ENCODE data around the gene ASXL2.

DNA sequence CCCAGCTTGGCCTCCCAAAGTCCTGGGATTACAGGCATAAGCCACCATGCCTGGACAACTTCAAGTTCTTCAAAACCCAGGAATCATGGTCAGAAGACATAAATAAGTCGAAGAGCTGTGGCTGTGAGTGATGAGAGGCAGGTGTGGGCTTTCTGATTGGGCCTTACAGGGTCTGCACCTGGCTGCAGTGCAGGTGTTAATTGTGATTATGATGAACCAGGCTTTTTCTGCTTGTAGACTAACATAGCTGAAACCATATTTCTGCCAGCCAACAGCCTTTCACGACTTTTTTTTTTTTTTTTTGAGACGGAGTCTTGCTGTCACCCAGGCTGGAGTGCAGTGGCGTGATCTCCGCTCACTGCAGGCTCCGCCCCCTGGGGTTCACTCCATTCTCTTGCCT lies 190.1 kb downstream of the ASXL2 start:
- TF ChIP-seq PPARA (CRISPR knock-in tag; IDR thresholded peaks at IDR 0.05; ENCODE audit: borderline replicate concordance): no peak
- TF ChIP-seq SNAI2 (CRISPR knock-in tag; IDR thresholded peaks at IDR 0.05): no peak
- TF ChIP-seq, protein P1, sequence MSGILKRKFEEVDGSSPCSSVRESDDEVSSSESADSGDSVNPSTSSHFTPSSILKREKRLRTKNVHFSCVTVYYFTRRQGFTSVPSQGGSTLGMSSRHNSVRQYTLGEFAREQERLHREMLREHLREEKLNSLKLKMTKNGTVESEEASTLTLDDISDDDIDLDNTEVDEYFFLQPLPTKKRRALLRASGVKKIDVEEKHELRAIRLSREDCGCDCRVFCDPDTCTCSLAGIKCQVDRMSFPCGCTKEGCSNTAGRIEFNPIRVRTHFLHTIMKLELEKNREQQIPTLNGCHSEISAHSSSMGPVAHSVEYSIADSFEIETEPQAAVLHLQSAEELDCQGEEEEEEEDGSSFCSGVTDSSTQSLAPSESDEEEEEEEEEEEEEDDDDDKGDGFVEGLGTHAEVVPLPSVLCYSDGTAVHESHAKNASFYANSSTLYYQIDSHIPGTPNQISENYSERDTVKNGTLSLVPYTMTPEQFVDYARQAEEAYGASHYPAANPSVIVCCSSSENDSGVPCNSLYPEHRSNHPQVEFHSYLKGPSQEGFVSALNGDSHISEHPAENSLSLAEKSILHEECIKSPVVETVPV (CRISPR knock-in tag; IDR thresholded peaks at IDR 0.05): no peak
- no peak for TF ChIP-seq ZNF565 (CRISPR knock-in tag; conservative IDR thresholded peaks at IDR 0.05; ENCODE audit: low read depth)
- TF ChIP-seq, protein P2, sequence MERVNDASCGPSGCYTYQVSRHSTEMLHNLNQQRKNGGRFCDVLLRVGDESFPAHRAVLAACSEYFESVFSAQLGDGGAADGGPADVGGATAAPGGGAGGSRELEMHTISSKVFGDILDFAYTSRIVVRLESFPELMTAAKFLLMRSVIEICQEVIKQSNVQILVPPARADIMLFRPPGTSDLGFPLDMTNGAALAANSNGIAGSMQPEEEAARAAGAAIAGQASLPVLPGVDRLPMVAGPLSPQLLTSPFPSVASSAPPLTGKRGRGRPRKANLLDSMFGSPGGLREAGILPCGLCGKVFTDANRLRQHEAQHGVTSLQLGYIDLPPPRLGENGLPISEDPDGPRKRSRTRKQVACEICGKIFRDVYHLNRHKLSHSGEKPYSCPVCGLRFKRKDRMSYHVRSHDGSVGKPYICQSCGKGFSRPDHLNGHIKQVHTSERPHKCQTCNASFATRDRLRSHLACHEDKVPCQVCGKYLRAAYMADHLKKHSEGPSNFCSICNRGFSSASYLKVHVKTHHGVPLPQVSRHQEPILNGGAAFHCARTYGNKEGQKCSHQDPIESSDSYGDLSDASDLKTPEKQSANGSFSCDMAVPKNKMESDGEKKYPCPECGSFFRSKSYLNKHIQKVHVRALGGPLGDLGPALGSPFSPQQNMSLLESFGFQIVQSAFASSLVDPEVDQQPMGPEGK (CRISPR knock-in tag; IDR thresholded peaks at IDR 0.05; ENCODE audit: borderline replicate concordance): no peak
- no peak for TF ChIP-seq TCF4 (CRISPR knock-in tag; IDR thresholded peaks at IDR 0.05; ENCODE audit: borderline replicate concordance)
- TF ChIP-seq TOX (CRISPR knock-in tag; IDR thresholded peaks at IDR 0.05; ENCODE audit: borderline replicate concordance): no peak
- no peak for TF ChIP-seq ZFP3 (CRISPR knock-in tag; IDR thresholded peaks at IDR 0.05)
- no peak for TF ChIP-seq RARB (CRISPR knock-in tag; IDR thresholded peaks at IDR 0.05)
- no peak for TF ChIP-seq ESRRG (CRISPR knock-in tag; IDR thresholded peaks at IDR 0.05)
- TF ChIP-seq, protein P3, sequence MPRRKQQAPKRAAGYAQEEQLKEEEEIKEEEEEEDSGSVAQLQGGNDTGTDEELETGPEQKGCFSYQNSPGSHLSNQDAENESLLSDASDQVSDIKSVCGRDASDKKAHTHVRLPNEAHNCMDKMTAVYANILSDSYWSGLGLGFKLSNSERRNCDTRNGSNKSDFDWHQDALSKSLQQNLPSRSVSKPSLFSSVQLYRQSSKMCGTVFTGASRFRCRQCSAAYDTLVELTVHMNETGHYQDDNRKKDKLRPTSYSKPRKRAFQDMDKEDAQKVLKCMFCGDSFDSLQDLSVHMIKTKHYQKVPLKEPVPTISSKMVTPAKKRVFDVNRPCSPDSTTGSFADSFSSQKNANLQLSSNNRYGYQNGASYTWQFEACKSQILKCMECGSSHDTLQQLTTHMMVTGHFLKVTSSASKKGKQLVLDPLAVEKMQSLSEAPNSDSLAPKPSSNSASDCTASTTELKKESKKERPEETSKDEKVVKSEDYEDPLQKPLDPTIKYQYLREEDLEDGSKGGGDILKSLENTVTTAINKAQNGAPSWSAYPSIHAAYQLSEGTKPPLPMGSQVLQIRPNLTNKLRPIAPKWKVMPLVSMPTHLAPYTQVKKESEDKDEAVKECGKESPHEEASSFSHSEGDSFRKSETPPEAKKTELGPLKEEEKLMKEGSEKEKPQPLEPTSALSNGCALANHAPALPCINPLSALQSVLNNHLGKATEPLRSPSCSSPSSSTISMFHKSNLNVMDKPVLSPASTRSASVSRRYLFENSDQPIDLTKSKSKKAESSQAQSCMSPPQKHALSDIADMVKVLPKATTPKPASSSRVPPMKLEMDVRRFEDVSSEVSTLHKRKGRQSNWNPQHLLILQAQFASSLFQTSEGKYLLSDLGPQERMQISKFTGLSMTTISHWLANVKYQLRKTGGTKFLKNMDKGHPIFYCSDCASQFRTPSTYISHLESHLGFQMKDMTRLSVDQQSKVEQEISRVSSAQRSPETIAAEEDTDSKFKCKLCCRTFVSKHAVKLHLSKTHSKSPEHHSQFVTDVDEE (CRISPR knock-in tag; IDR thresholded peaks at IDR 0.05): no peak
- TF ChIP-seq ZFP30 (CRISPR knock-in tag; IDR thresholded peaks at IDR 0.05): no peak

All from SK-N-SH treated with all-trans-retinoic acid at 6 μM for 48 hours (cell line).